Large intestine (tissue), 12 donors: ENCODE results near the gene ANKRD18B. TPM values are rescaled to one million over a fixed set of nuclear protein-coding genes. Genes with fewer than 3 reads are reported as not detected.
A peak's percentile ranks its signal among the peaks of the same experiment; 100 is the strongest.
"Not testable (repeated sequence)": the region's sequence is repeated elsewhere in the genome, so short reads cannot be mapped to it uniquely, and the experiment has no call there.

ENCODE experiments used
- DNase-seq, 2 donors: peaks; one replicate each; pipeline versions ENCODE4 v3.0.0 to v3.0.0-alpha.2; 2013
- H3K27ac ChIP-seq: one replicate; pipeline ENCODE4 v1.5.1; 2013; ENCODE audit warnings: low read length
- H3K27me3 ChIP-seq: 2 replicates; pipeline ENCODE4 v1.6.1; 2013; ENCODE audit warnings: low read length; ENCODE audit not compliant: control insufficient read depth, insufficient read depth
- H3K36me3 ChIP-seq: 2 replicates; pipeline ENCODE4 v1.6.1; 2013; ENCODE audit warnings: low read length; ENCODE audit not compliant: control insufficient read depth, insufficient read depth
- H3K4me1 ChIP-seq: one replicate; pipeline ENCODE4 v1.6.1; 2013; ENCODE audit warnings: low read length; ENCODE audit not compliant: control insufficient read depth, insufficient read depth
- H3K4me3 ChIP-seq: one replicate; pipeline ENCODE4 v1.5.1; 2013; ENCODE audit warnings: low read length
- H3K9me3 ChIP-seq: one replicate; pipeline ENCODE4 v1.6.1; 2013; ENCODE audit warnings: mild to moderate bottlenecking, low read depth, low read length, moderate library complexity; ENCODE audit not compliant: control insufficient read depth
- WGBS: methylation state at CpG from one replicate; pipeline ENCODE4 v1.1.5; 2013; ENCODE audit warnings: low lambda C conversion rate; ENCODE audit not compliant: insufficient coverage; 5-methylcytosine and 5-hydroxymethylcytosine counted together
- long read RNA-seq, 11 donors: transcript quantifications; one replicate each; lab custom pipeline, GENCODE V29; 2026
- polyA plus RNA-seq: library from polyadenylated mRNA; unstranded; fragments of 120-200 nt; gene quantifications from one replicate; pipeline ENCODE4 v1.2.1, GENCODE V29; 2013

The ANKRD18B gene
- polyA plus RNA-seq, result 0.22 TPM
- long read RNA-seq, donor 1, result 0 reads
- long read RNA-seq, donor 2, result 0 reads
- long read RNA-seq, donor 3, result 0 reads
- long read RNA-seq, donor 4, result 0 reads
- long read RNA-seq, donor 5, result 0 reads
- long read RNA-seq, donor 6, result 0 reads
- long read RNA-seq, donor 7, result 0 reads
- long read RNA-seq, donor 8, result 0 reads
- long read RNA-seq, donor 9, result 0 reads
- long read RNA-seq, donor 10, result 0 reads
- long read RNA-seq, donor 11, result 0 reads

GRCh38 chr9:33523397-33524305, at the start of gene ANKRD18B:
TSS of gene ANKRD18B (plus strand) at chr9:33524251. CDS start at chr9:33524490, 239 bp downstream.
- DNase-seq, result peak in 1 of 2 donors; percentile 34
- Histone ChIP-seq H3K4me3 (peak within 1 kb of the TSS; percentile 7), H3K27me3 (peaks cover 41% of the 10 kb centered on the region)
- no CpG with 5 or more reads among the region's 73 CpGs for WGBS
- H3K4me1 ChIP-seq, H3K9me3 ChIP-seq, H3K27ac ChIP-seq, H3K36me3 ChIP-seq: not testable (repeated sequence)

- Histone ChIP-seq H3K36me3 (peaks cover 19% of the 10 kb centered on the region), H3K4me1 (peaks cover 3% of the 10 kb centered on the region), H3K27ac (no peak overlapping the region), H3K4me3 (no peak overlapping the region), H3K27me3 (no peaks in the 10 kb centered on the region), H3K9me3 (no peaks in the 10 kb centered on the region)
- WGBS, result no CpG with 5 or more reads among the region's 1 CpG
- no peak for DNase-seq
These were observed 48.7 kb upstream of the ANKRD18B start for GRCh38 chr9:33475357-33475756.

GRCh38 chr9:33476503-33476902, 47.5 kb upstream of the ANKRD18B start:
- Histone ChIP-seq H3K4me1 (peaks cover 3% of the 10 kb centered on the region), H3K9me3 (no peaks in the 10 kb centered on the region), H3K27ac (no peak overlapping the region), H3K36me3 (peaks cover 10% of the 10 kb centered on the region), H3K27me3 (no peaks in the 10 kb centered on the region), H3K4me3 (no peak overlapping the region)
- 82% methylated on average over 1 of the region's 10 CpGs for WGBS
- DNase-seq, result no peak

GRCh38 chr9:33480106-33480505, 43.9 kb upstream of the ANKRD18B start:
- Histone ChIP-seq H3K4me1 (no peaks in the 10 kb centered on the region), H3K27me3 (no peaks in the 10 kb centered on the region), H3K4me3 (no peak overlapping the region), H3K36me3 (no peaks in the 10 kb centered on the region), H3K9me3 (no peaks in the 10 kb centered on the region), H3K27ac (no peak overlapping the region)
- no CpG with 5 or more reads among the region's 2 CpGs for WGBS
- DNase-seq, result no peak

- no peak for DNase-seq
- Histone ChIP-seq H3K9me3 (no peaks in the 10 kb centered on the region), H3K4me1 (no peaks in the 10 kb centered on the region), H3K36me3 (no peaks in the 10 kb centered on the region), H3K4me3 (no peak overlapping the region), H3K27me3 (no peaks in the 10 kb centered on the region), H3K27ac (no peak overlapping the region)
- WGBS, result no CpG with 5 or more reads among the region's 6 CpGs
These were observed 43.1 kb upstream of the ANKRD18B start for GRCh38 chr9:33480976-33481375.

- not testable (repeated sequence) for DNase-seq, H3K4me1 ChIP-seq, H3K9me3 ChIP-seq, H3K27ac ChIP-seq, H3K36me3 ChIP-seq, H3K27me3 ChIP-seq, H3K4me3 ChIP-seq
These were observed 38.7 kb upstream of the ANKRD18B start for GRCh38 chr9:33485312-33485711.

GRCh38 chr9:33489066-33489465, 35.0 kb upstream of the ANKRD18B start:
- no peak overlapping the region for H3K27ac ChIP-seq
- no peaks in the 10 kb centered on the region for H3K27me3 ChIP-seq
- H3K4me3 ChIP-seq, result no peak overlapping the region
- no peaks in the 10 kb centered on the region for H3K9me3 ChIP-seq
- H3K4me1 ChIP-seq, result no peaks in the 10 kb centered on the region
- no peak for DNase-seq
- 100% methylated on average over 1 of the region's 2 CpGs for WGBS
- H3K36me3 ChIP-seq, result no peaks in the 10 kb centered on the region

- no CpG with 5 or more reads among the region's 2 CpGs for WGBS
- not testable (repeated sequence) for H3K9me3 ChIP-seq, H3K27ac ChIP-seq, H3K4me1 ChIP-seq, DNase-seq, H3K27me3 ChIP-seq, H3K4me3 ChIP-seq, H3K36me3 ChIP-seq
These were observed 30.2 kb upstream of the ANKRD18B start for GRCh38 chr9:33493819-33494218.

GRCh38 chr9:33498387-33498786, 25.7 kb upstream of the ANKRD18B start:
- H3K27me3 ChIP-seq, result no peaks in the 10 kb centered on the region
- H3K36me3 ChIP-seq, result no peaks in the 10 kb centered on the region
- H3K4me3 ChIP-seq, result no peak overlapping the region
- no peaks in the 10 kb centered on the region for H3K9me3 ChIP-seq
- no CpG with 5 or more reads among the region's 1 CpG for WGBS
- no peak for DNase-seq
- no peak overlapping the region for H3K27ac ChIP-seq
- H3K4me1 ChIP-seq, result no peaks in the 10 kb centered on the region

- Histone ChIP-seq H3K9me3 (no peaks in the 10 kb centered on the region), H3K36me3 (no peaks in the 10 kb centered on the region), H3K27me3 (no peaks in the 10 kb centered on the region), H3K4me1 (no peaks in the 10 kb centered on the region), H3K27ac (no peak overlapping the region), H3K4me3 (no peak overlapping the region)
- WGBS, result no CpG with 5 or more reads among the region's 7 CpGs
- no peak for DNase-seq
These were observed 17.3 kb upstream of the ANKRD18B start for GRCh38 chr9:33506626-33507370.
